Natural killer cell (primary cell): ENCODE results near the gene HOXD9. TPM values are rescaled to one million over a fixed set of nuclear protein-coding genes. Genes with fewer than 3 reads are reported as not detected.

Experiments
- ATAC-seq, 3 donors: fragments of 150-1000 bp in 2 of 3; fragments of 200-7000 bp in 1 of 3; cut with Tn5 transposase; 1 replicate in 1 of 3; 2 replicates in 2 of 3; pipeline ENCODE4 v1.10.0; 2021; ENCODE audit warnings: mild to moderate bottlenecking in 2 of 3, moderate library complexity in 2 of 3
- DNase-seq, 2 donors: peaks; one replicate each; pipeline versions ENCODE4 v3.0.0 to v3.0.0-alpha.2; 2013 to 2021; ENCODE audit warnings: mixed read lengths in 1 of 2
- H3K27ac ChIP-seq: one replicate; pipeline ENCODE4 v1.5.1; 2013; ENCODE audit warnings: mild to moderate bottlenecking, low read length
- H3K27me3 ChIP-seq: one replicate; pipeline ENCODE4 v1.6.1; 2013; ENCODE audit warnings: low read length; ENCODE audit not compliant: control insufficient read depth, insufficient read depth
- H3K36me3 ChIP-seq: one replicate; pipeline ENCODE4 v1.6.1; 2013; ENCODE audit warnings: low read length; ENCODE audit not compliant: control insufficient read depth, insufficient read depth
- H3K4me1 ChIP-seq: one replicate; pipeline ENCODE4 v1.6.1; 2013; ENCODE audit warnings: low read length; ENCODE audit not compliant: control insufficient read depth, insufficient read depth
- H3K4me3 ChIP-seq: one replicate; pipeline ENCODE4 v1.5.1; 2013; ENCODE audit warnings: low read length
- H3K9me3 ChIP-seq: one replicate; pipeline ENCODE4 v1.6.1; 2013; ENCODE audit warnings: low read length; ENCODE audit not compliant: control insufficient read depth, insufficient read depth
- H3K27ac Mint-ChIP-seq, 2 donors: one replicate each; pipeline ENCODE4 v1.8.0; 2022; ENCODE audit warnings: mild to moderate bottlenecking in 2 of 2, mixed read lengths in 2 of 2, moderate library complexity in 1 of 2
- H3K27me3 Mint-ChIP-seq, 2 donors: one replicate each; pipeline ENCODE4 v1.8.0; 2022; ENCODE audit warnings: low read depth in 2 of 2, mixed read lengths in 2 of 2
- H3K36me3 Mint-ChIP-seq: one replicate; pipeline ENCODE4 v1.8.0; 2022; ENCODE audit warnings: mixed read lengths
- H3K4me1 Mint-ChIP-seq, 2 donors: one replicate each; pipeline ENCODE4 v1.8.0; 2022; ENCODE audit warnings: mixed read lengths in 2 of 2
- H3K4me3 Mint-ChIP-seq: one replicate; pipeline ENCODE4 v1.8.0; 2022; ENCODE audit warnings: mild to moderate bottlenecking, moderate library complexity, mixed read lengths
- H3K9me3 Mint-ChIP-seq, 2 donors: one replicate each; pipeline ENCODE4 v1.8.0; 2022; ENCODE audit warnings: mixed read lengths in 2 of 2
- CTCF ChIP-seq: fragments of 200-600 bp; IDR thresholded peaks from one replicate; pipeline ENCODE4 v1.8.0; 2022; ENCODE audit warnings: antibody characterized with exemption
- WGBS: methylation state at CpG from one replicate; pipeline ENCODE4 v1.1.7; 2013; ENCODE audit warnings: missing lambda C conversion rate; ENCODE audit not compliant: insufficient coverage; 5-methylcytosine and 5-hydroxymethylcytosine counted together
- intact Hi-C: fragments of 100-400 bp; cut with micrococcal nuclease; formaldehyde crosslinking; loops from one replicate; pipeline ENCODE4 v1.14.2; 2022
- total RNA-seq, 4 donors: library from RNA; stranded (reverse); fragments of 120-200 nt in 1 of 4; gene quantifications; one replicate each; pipeline versions ENCODE4 v1.2.3 to v1.2.4, GENCODE V29; 2013 to 2022

The HOXD9 gene
- total RNA-seq, 3 donors from 2014 or later (not counting 1 experiment from before 2014, with no cell fraction given), result not detected

DNA sequence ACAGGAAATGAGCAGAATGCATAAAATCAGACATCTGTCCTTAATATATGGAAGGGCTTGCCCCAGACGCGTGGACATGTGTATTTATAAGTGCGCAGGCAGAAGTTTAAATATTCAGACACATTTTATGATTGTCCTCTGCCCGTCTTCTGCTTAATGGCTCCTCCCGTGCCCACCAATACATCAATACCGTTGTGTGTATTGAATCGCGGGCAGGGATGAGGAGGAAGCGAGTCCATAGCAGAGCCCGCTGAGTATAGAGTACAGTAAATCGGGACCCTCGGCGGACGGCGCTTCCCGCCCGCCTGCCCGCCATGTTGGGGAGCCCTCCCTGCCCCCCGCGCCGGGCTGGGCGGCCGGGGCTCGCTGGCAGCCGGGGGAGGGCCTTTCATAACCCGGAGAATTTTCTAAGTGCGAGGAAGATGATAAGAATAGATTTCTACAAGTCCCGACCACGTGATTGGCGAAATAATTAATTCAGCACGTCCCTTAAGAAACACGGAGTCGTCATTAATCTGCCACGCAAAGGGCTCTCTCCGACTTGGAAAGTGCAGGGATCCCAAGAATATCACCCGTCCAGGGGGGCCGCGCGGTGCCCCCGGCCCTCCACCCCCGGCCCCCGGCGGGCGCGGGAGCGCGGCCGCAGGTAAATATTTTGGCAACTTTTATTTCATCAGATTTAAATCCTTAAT is 34.4 kb downstream of the HOXD9 start, which contains the start of gene HOXD3:
HOXD3 (plus strand) TSS at position 501 of the 692 bp plus-strand sequence. CDS start 11,808 bp downstream, outside the sequence.
- 7% methylated on average over 48 of the region's 48 CpGs for WGBS
- Mint-ChIP-seq H3K27me3 (peaks cover 56 to 59% of the 10 kb centered on the region in 2 donors), H3K27ac (no peak within 1 kb of the TSS), H3K4me3 (no peak within 1 kb of the TSS), H3K36me3 (no peaks in the 10 kb centered on the region), H3K9me3 (no peaks in the 10 kb centered on the region), H3K4me1 (peaks cover 0 to 5% of the 10 kb centered on the region in 2 donors)
- DNase-seq, result no peak
- intact Hi-C loops, result no loop called here
- peaks cover 4% of the 10 kb centered on the region for H3K4me1 ChIP-seq
- no peak within 1 kb of the TSS for H3K4me3 ChIP-seq
- no peaks in the 10 kb centered on the region for H3K9me3 ChIP-seq
- TF ChIP-seq CTCF, result no peak
- no peak for ATAC-seq
- no peak within 1 kb of the TSS for H3K27ac ChIP-seq
- peaks cover 59% of the 10 kb centered on the region for H3K27me3 ChIP-seq
- H3K36me3 ChIP-seq, result no peaks in the 10 kb centered on the region

DNA sequence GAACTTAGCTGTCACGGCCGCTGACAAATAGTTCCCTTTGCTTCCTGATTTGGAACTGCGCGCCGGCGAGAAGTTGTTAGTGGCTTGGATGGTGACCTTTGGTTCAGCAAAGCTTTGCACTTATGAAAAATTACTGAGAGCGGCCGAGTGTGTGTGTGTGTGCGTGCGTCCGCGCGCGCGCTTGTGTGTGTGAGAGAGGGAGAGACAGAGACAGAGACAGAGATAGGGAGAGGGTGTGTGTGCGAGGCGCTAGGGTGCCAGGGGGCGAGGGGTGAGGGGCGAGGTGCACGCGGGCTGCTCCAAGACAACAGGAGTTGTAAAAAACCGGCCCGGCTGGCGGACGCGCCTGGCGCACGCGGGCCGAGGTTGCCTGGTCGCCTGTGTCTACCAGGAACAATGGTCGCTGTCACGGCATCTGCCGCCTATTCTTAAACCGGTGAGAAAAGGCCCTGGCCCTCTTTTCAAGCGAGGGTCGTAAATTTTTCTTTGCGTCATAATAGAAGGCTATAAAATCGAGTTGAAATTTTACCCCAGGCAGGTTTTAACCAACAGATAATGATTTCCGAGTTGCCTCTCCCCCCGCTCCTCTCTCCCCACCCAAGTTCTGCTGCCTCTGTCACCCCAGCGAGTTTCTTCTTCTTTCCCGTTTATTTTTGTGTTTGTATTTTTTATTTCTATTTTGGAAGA is 35.1 kb downstream of the HOXD9 start:
- Mint-ChIP-seq H3K27me3 (peaks cover 60 to 64% of the 10 kb centered on the region in 2 donors), H3K4me1 (peaks cover 0 to 5% of the 10 kb centered on the region in 2 donors), H3K36me3 (no peaks in the 10 kb centered on the region), H3K9me3 (no peaks in the 10 kb centered on the region), H3K27ac (no peak overlapping the region), H3K4me3 (no peak overlapping the region)
- intact Hi-C loops, result no loop called here
- Histone ChIP-seq H3K4me3 (no peak overlapping the region), H3K36me3 (no peaks in the 10 kb centered on the region), H3K27ac (no peak overlapping the region), H3K4me1 (peaks cover 1% of the 10 kb centered on the region), H3K9me3 (no peaks in the 10 kb centered on the region), H3K27me3 (peaks cover 63% of the 10 kb centered on the region)
- 8% methylated on average over 41 of the region's 43 CpGs for WGBS
- ATAC-seq, result no peak
- TF ChIP-seq CTCF, result no peak
- no peak for DNase-seq

DNA sequence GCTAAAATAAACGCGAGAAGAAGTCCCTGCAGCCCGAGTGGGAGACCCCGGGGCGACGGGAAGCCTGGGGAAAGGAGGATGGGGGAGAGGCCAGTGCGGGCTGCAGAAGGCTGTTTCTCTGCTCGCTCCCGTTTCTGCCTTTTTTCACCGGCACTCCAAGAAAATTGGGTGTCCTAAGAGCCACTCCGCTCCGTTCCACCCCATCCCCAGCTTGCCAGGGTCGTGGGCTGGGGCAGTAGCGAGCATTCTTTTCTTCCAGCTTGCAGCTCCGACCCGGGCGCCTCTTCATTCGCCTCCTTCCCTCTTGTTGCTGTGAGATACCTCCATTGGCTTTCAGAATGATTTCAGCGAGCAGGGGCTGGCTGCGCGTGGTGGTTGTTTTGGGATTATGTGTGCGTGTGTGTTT is 35.7 kb downstream of the HOXD9 start:
- TF ChIP-seq CTCF, result no peak
- intact Hi-C loops, result no loop called here
- no peak overlapping the region for H3K27ac ChIP-seq
- peaks cover 62% of the 10 kb centered on the region for H3K27me3 ChIP-seq
- no peaks in the 10 kb centered on the region for H3K9me3 Mint-ChIP-seq
- peaks cover 64 to 65% of the 10 kb centered on the region in 2 donors for H3K27me3 Mint-ChIP-seq
- H3K4me3 Mint-ChIP-seq, result no peak overlapping the region
- peaks cover 0 to 5% of the 10 kb centered on the region in 2 donors for H3K4me1 Mint-ChIP-seq
- no peaks in the 10 kb centered on the region for H3K9me3 ChIP-seq
- DNase-seq, result no peak
- 5% methylated on average over 18 of the region's 22 CpGs for WGBS
- no peaks in the 10 kb centered on the region for H3K36me3 Mint-ChIP-seq
- no peaks in the 10 kb centered on the region for H3K36me3 ChIP-seq
- no peak overlapping the region for H3K4me3 ChIP-seq
- no peak for ATAC-seq
- H3K27ac Mint-ChIP-seq, result no peak overlapping the region
- H3K4me1 ChIP-seq, result no peaks in the 10 kb centered on the region
